GM18498 (cell line): ENCODE measurements around the gene GPC2.
"Not testable (repeated sequence)": the region's sequence is repeated elsewhere in the genome, so short reads cannot be mapped to it uniquely, and the experiment has no call there.

Experiments
- ATAC-seq: cut with Tn5 transposase; IDR thresholded peaks from one replicate; pipeline ENCODE4 v1.9.1; 2021; ENCODE audit warnings: mild to moderate bottlenecking, moderate library complexity; ENCODE audit not compliant: unreplicated experiment

The GPC2 gene

DNA sequence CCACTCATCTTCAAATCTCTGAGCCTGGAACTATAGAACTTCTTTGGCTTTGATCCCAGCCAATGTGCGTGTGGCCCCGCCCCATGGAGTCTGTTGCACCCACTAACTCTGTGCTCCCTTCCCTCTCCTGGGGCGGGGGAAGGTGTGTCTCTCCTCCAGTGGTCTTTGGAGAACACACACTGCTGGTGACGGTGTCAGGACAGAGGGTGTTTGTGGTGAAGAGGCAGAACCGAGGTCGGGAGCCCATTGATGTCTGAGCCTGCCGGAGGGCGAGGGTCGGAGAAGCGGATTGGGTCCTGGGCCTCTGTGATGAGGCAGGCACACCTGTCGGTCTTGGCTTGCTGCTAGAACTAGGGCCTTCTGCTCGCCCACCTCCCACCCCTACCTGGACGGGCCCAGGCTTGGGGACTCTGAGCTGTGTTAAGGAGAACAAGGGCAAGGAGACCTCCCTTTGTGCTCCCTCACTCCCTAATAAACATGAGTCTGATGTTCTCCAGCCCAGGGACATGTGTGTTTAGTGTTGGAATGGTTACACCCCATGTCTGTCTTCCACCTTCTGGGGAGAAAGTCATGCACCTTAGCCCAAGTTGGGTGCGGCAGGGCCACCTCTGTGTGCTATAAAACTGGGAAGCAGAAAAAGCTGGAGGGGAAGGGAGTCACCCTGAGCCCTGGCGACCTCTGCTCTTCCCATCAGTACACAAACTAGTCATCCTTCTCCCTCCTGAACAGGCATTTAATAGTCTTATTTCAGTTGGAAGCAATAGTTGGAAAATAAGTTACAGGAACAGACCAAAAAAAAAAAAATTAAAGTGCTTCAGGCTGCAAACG lies 23.3 kb downstream of the GPC2 start:
- no peak for ATAC-seq

DNA sequence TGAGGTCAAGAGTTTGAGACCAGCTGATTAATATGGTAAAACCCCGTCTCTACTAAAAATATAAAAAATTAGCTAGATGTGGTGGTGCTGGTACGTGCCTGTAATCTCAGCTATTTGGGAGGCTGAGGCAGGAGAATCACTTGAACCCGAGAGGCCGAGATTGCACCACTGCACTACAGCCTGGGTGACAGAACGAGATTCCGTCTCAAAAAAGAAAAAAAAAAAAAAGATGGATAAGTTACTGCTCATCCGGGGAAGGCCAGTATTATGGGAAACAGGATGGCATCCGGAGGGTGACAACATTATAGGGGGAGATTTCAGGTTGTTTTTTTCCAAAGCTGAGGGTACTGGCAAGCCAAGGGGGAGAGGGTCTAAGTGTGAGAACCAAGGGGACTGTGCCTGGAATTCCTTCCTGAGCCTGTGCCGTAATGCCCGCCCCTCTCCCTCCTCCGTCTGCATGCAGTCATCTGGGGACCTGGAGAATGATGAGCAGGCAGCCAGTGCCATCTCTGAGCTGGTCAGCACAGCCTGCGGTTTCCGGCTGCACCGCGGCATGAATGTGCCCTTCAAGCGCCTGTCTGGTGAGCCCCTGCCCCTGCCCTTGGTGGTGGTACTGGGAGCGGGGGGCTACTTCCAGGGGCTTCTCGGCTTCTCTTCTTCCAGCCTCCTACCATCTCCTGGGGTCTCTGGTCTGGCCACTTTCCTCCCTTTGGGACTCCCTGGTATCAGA lies 24.1 kb downstream of the GPC2 start:
- no peak for ATAC-seq

DNA sequence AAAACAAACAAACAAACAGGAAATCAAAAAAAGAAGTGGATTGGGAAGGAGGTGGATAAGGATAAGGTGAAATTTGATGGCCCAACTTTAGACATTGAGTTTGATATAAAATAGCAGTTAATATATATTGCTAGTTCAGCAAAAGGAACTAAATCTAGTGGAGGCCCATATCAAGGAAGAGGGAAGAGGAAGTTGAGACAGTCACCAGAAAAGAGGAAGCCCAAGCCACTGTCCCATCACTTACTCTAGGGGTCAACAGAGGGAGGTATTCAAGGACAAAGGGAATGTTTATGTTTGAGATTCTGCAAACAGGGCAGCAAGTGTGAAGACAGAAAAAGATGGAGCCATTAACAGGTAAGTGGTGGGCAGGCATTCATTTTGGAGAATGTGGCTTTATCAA lies 24.8 kb downstream of the GPC2 start:
- ATAC-seq: no peak

DNA sequence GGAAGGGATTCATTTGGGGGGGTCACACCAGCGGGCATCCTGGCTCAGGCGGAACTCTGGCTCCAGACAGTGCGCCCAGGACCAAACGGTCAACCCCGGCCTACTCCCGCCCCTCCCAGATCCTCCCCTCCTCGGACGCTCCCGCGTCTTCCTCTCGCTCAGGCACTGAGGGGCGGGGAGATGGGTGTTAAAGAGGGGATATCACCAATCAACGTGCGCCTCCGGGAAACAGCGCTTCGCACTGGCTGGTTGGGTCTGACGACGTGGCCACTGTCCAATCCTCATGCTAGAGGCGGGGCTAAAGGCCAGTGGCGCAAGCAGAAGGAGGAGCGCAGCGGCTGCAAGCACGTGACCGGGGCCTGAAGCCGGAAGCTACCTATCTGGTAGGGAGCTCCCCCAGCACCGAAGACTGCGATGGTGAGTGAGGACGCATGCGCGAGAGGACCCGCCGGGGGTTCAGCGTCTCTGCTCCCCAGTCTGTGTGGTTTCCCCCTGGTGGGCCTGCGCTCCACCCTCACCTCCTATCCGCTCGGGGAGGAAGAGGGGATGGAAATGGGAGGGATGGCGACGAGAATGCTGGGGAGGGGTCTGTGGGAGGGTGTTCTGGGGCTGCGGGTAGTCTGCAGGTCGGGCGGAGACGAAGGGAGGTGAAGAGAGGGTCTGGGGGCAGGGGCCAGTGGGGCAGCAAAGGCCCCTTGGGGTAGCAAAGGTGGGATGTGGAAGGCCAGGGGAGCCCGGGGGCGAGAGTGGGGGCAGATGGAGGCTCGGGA lies 28.4 kb downstream of the GPC2 start, which contains the start of gene LAMTOR4:
LAMTOR4 (plus strand) TSS at position 360 of the 770 bp plus-strand sequence; CDS start at position 415, 55 bp downstream.
- peak; percentile 95 for ATAC-seq

DNA sequence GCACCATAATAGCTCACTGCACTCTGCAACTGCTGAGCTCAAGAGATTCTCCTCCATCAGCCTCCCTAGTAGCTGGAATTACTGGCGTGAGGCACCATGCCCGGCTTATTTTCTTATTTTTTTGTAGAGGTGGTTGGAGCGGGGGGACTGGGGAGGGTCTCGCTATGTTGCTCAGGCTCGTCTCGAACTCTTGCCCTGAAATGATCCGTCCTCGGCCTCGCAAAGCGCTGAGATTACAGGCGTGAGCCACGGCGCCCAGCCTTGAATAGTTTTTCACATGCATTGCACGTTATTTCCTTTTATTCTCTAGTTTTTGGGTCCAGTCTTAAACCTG lies 29.0 kb downstream of the GPC2 start:
- ATAC-seq: no peak

DNA sequence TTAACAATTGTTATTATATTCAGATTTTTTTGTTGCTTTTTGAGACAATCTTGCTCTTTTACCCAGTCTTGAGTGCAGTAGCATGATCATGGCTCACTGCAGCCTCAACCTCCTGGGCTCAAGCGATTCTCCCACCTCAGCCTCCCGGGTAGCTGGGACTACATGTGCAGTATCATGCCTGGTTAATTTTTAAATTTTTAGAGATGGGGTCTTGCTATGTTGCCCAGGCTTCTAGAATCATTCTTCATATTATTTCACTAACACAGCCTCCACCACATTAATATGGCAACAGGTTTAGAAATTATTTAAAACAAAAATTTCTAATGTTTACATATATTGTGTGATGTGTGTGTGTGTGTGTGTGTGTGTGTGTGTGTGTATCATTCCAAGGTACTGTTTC lies 29.9 kb downstream of the GPC2 start:
- no peak for ATAC-seq

DNA sequence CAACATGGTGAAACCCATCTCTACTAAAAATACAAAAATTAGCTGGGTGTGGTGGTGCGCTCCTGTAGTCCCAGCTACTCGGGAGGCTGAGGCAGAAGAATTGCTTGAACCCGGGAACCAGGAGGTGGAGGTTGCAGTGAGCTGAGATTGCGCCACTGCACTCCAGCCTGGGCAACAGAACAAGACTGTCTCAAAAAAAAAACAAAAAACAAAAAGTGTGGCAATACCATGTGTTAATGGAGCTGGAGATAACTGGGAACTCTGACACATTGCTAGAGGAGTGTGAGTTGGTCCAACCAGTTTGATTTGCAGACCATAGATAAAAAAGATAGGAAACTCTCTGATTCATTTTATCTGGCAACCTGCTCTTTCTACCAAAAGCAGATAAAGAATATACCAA lies 30.8 kb downstream of the GPC2 start:
- not testable (repeated sequence) for ATAC-seq

DNA sequence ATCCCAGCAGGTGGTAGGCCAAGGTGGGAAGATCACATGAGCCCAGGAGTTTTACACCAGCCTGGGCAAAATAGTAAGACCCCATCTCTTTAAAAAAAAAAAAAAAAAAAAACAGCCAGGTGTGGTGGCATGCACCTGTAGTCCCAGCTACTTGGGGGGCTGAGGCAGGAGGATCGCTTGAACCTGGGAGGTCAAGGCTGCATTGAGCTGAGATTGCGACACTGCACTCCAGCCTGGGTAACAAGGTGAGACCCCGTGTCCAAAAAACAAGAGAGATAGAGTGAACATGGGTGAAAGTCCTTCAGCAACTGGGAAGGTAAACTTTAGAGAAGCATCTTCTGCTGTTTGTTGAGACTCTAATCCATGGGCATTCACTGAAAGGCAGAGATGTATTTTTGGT lies 34.7 kb downstream of the GPC2 start:
- no peak for ATAC-seq

DNA sequence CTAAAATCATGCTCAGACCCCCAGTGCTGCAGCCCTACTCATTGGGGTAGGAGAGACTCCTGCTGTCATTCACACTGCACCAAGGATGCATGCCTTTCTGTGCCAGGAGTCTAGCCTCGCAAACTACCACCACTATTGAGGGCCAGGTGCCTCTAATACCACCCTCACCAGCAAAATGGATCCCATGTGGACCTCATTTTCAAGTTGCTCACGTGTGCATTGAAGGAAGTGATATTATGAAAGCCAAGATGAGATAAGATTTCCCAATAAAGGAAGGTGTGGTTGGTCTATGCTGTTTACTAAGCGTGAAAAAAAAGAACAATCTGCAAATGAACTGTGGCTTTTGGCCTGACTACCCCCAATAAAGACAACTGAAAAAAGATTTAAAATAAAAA lies 35.6 kb downstream of the GPC2 start:
- ATAC-seq: no peak

DNA sequence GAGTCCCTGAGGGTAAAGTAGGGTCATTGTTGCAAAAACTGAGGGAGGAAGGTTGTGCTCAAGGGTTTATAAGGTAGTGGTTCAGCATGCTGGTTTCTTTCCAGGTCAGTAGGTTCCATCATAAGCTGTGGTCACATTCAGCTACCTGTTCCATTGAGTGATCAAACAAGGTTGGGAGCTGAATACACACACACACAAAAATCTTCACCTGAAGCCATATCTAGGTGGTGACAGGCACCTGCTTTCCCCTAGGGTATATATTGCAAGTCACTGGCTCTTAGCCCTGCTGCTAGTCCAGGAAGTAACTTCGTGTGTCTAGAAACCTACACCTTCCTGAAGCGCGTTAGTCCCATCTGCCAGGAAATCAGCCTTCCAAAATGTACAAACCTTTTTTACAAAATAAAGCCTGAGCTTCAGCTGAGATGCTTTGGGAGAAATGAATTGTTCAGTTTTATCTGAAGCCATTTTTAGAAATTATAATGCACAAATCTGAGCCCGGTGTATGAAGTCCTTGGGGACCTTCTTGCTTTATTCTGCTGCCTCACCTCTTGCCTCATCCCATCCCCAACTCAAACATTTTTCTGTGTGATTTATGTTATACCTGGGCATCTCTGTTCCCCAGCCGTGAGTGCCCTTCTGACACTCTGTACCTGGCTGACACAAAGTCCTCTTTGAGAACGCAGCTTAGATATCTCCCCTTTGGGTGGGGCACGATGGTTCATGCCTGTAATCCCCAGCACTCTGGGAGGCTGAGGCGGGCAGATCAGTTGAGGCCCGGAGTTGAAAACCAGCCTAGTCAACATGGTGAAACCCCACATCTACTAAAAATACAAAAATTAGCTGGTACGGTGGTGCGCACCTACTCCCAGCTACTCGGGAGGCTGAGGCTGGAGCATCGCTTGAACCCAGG lies 39.1 kb downstream of the GPC2 start:
- no peak for ATAC-seq

DNA sequence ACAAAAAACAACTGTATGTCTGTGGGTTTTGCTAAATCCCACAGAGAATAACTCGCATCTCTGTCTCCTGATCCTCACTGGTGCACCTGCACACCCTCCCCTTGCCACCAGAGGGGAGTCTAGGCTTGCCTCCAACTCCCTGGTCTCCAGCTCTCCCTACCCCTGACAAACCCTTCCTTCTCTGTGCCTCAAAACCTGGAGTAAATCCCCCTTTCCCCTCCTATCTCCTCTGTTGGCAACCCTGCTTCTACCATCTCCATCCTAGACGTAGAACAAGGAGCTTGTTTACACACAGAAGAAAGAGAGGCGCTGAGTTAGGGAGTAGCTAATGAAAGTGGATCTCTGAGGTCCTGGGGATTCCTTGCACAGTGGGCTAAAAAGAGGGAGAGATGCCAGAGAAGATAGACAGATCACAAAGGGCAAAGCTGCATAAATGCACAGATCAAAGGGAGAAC lies 44.5 kb downstream of the GPC2 start:
- peak; percentile 69 for ATAC-seq

DNA sequence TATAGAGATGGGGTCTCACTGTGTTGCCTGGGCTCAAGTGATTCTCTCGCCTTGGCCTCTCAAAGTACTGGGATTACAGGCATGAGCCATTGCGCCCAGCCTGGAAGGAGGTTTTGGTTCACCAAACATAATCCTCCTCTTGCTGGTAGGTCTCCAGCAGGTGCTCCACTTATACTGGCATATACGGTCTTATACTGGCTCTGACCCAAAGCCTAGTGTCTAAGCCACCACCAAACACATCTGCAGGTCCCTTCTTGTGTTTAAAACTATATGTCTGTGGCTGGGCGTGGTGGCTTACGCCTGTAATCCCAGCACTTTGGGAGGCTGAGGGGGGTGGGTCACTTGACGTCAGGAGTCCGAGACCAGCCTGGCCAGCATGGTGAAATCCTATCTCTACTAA lies 45.1 kb downstream of the GPC2 start:
- no peak for ATAC-seq

DNA sequence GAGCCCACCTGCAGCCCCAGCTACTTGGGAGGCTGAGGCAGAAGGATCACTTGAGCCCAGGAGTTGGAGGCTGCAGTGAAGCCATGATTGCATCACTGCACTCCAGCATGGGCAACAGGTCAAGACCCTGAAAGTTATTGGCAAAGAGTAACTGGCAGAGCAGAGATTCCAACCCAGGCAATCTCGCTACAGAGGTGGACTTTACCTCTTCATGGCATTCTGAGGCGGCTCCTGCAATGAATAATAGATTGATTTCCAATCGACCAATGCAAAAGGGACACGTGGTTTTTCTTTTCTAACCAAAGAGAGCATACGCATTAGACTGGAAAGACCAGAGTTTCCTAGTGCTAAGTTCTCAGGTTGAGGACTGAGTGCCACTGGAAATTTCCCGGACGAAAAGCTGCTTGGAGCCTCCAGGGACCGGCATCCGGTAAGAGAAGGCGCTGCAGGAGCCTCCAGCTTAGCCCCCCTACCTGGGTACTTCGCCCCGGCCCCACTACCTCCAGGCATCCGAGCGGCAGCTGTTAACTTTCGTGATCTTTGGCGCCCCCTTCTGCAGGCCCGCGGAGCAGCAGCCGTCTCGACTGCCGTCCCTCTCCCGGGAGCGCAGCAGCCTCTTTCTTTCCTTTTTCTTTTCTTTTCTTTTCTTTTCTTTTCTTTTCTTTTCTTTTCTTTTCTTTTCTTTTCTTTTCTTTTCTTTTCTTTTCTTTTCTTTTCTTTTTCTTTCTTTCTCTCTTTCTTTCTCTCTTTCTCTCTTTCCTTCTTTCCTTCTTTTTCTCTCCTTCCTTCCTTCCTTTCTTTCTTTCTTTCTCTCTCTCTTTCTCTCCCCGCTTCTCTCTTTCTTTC lies 46.4 kb downstream of the GPC2 start:
- ATAC-seq: no peak

DNA sequence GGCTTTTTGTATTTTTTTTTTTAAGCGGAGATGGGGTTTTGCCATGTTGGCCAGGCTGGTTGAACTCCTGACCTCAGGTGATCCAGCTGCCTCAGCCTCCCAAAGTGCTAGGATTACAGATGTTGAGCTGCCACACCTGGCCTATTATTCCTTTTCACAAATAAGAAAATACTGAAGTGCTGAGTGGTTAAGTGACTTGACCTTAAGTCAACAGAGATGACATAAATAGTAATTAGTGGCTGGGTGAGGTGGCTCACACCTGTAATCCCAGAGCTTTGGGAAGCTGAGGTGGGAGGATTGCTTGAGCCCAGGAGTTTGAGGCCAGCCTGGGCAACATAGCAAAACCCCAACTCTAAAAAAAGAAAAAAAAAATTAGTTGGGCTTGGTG lies 47.0 kb downstream of the GPC2 start:
- not testable (repeated sequence) for ATAC-seq

DNA sequence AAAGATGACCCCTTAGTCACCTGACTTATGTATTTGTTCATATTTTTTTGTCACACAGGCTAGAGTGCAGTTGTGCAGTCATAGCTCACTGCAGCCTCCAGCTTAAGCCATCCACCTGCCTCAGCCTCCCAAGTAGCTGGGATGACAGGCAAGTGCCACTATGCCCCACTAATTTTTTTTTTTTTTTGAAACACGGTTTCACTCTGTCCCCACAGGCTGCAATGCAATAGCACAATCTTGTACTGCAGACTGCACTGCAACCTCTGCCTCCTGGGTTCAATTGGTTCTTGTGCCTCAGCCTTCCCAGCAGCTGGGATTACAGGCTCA lies 48.6 kb downstream of the GPC2 start:
- ATAC-seq: no peak

DNA sequence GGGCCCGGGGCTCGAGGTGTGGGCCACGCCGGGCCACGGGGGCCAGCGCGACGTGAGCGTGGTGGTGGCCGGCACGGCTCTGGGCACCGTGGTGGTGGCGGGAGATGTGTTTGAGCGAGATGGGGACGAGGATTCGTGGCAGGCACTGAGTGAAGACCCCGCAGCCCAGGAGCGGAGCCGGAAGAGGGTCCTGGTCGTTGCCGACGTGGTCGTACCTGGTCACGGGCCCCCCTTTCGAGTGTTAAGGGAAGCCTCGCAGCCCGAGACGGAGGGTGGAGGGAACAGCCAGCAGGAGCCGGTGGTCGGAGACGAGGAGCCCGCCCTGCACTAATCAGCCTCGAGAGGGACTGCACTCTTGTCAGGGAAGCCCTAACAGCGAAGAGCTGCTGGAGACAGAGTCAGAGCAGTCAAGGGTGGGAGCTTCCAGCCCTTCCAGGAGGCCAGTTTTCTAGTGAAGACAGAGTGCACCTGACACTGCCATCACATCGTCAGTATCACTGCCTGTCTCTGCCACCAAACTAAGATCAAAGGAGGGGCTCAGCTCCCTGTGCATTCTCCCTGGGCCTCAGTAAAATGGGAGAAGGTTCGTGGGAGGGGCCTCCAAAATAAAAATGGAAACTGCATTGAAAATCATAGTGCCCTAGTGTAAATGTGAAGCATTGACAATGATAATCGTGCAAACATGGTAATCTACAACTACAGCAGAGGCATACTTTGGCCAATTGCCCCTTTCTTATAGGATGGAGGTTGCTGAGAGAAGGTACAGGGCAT lies 49.1 kb downstream of the GPC2 start:
- ATAC-seq: no peak

DNA sequence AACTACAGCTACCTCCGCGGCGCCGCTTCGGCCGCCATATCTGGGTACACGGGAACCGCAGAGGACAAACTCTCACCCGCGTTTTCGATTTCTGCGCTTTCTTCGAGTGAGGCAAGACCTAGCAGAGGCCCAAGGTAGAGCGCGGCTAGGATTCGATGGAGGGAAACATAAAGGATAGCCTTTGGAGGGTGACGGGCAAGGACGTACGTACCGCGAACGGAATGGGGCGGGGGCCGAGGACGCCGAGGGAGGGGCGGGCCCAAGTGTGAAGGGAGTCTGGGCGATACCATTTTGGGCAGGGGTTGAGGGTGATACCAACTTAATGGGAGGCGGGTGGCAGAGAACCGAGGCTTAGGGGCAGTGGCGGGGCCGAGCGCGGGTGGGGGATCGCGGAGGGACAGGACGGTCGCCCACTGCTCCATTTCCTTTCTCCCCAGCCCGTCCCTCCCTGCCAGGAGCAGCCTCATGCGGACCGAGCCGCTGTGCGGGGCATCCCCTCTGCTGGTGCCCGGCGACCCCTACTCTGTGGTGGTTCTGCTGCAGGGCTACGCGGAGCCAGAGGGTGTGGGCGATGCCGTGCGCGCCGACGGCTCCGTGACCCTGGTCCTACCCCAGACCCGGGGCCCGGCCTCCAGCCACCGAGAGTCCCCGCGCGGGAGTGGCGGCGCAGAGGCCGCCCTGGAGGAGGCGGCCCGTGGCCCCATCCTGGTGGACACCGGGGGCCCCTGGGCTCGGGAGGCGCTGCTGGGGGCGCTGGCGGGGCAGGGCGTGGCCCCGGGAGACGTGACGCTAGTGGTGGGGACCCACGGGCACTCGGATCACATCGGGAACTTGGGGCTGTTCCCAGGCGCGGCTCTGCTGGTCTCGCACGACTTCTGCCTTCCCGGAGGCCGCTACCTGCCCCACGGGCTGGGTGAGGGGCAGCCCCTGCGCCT lies 50.0 kb downstream of the GPC2 start, which contains the start of gene MBLAC1:
MBLAC1 (plus strand) TSS at position 37 of the 935 bp plus-strand sequence; CDS start at position 466, 429 bp downstream.
- peak; percentile 69 for ATAC-seq
